Esophagus muscularis mucosa (tissue), 4 donors: Measurements from ENCODE around the gene NCAM1. TPM values are rescaled to one million over a fixed set of nuclear protein-coding genes. Genes with fewer than 3 reads are reported as not detected.
A peak's percentile ranks its signal among the peaks of the same experiment; 100 is the strongest.

Experiments
- DNase-seq: peaks from one replicate; pipeline ENCODE4 v3.0.0-alpha.2; 2017; ENCODE audit errors: extremely low spot score
- H3K27ac ChIP-seq, 4 donors: fragments of 200-600 bp; sonication (generic); replicated peaks in 1 of 4; 1 replicate in 3 of 4; 2 replicates in 1 of 4; pipeline ENCODE4 v1.5.1; 2016 to 2019; ENCODE audit warnings: mild to moderate bottlenecking in 1 of 4
- H3K27me3 ChIP-seq, 4 donors: fragments of 200-600 bp; sonication (generic); one replicate each; pipeline versions ENCODE4 v1.5.1 to v1.6.0; 2016 to 2019
- H3K36me3 ChIP-seq, 4 donors: fragments of 200-600 bp; sonication (generic); one replicate each; pipeline ENCODE4 v1.5.1; 2016 to 2019
- H3K4me1 ChIP-seq, 4 donors: fragments of 200-600 bp; sonication (generic); one replicate each; pipeline ENCODE4 v1.5.1; 2016 to 2019
- H3K4me3 ChIP-seq, 4 donors: fragments of 200-600 bp; sonication (generic); 1 replicate in 2 of 4; 2 replicates in 2 of 4; pipeline ENCODE4 v1.5.1; 2016 to 2019; ENCODE audit warnings: mild to moderate bottlenecking in 4 of 4, moderate library complexity in 1 of 4
- H3K9me3 ChIP-seq, 4 donors: fragments of 200-600 bp; sonication (generic); 1 replicate in 3 of 4; 2 replicates in 1 of 4; pipeline ENCODE4 v1.5.1; 2016 to 2019
- EP300 ChIP-seq: sonication (generic); formaldehyde crosslinking; IDR thresholded peaks from one replicate; pipeline ENCODE4 v1.6.1; 2017; ENCODE audit warnings: antibody characterized with exemption
- POLR2A ChIP-seq: fragments of 450-650 bp; IDR thresholded peaks from one replicate; pipeline ENCODE4 v1.6.1; 2017; ENCODE audit warnings: antibody characterized with exemption, moderate library complexity, mild to moderate bottlenecking, low read depth
- POLR2AphosphoS5 ChIP-seq, 2 donors: sonication (generic); formaldehyde crosslinking; IDR thresholded peaks; one replicate each; pipeline ENCODE4 v1.6.1; 2017; ENCODE audit warnings: antibody characterized with exemption in 2 of 2
- WGBS: methylation state at CpG from one replicate; pipeline ENCODE4 v1.1.5; 2018; 5-methylcytosine and 5-hydroxymethylcytosine counted together
- intact Hi-C: fragments of 100-400 bp; cut with DNase I; formaldehyde crosslinking; loops from one replicate; pipeline ENCODE4 v1.15.1; 2023
- total RNA-seq, 4 donors: library from RNA; depleted of rRNA; stranded (reverse); fragments of >200 nt; gene quantifications; one replicate each; pipeline versions ENCODE4 v1.1.0 to v1.2.1, GENCODE V29; 2016
- TF ChIP-seq, protein P1 (sequence below), 3 experiments: fragments of 200-600 bp in 2 of 3; fragments of 450-650 bp in 1 of 3; sonication (generic) in 2 of 3; IDR thresholded peaks; one replicate each; pipeline ENCODE4 v1.5.1; 2017 to 2019; ENCODE audit warnings: antibody characterized with exemption in 3 of 3, mild to moderate bottlenecking in 2 of 3, moderate library complexity in 1 of 3

Gene NCAM1
- total RNA-seq, 4 donors from 2014 or later: 83.5 to 161 (median 95.2) TPM

DNA sequence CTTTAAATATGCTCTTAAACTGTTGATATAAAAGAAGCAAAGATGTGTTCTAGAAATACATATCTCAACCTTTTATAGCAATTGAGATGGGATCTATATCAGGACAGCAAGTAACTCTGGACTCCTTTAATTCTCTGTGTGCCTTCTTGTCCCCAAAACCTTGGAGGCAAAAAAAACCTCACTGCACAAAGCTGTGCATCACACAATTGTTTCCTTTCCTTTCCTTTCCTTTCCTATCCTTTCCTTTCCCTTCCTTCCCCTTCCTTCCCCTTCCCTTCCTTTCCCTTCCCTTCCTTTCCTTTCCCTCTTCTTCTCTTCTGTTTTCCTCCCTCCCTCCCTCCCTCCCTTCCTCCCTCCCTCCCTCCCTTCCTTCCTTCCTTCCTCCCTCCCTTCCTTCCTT, 343.7 kb downstream of the NCAM1 start:
- Histone ChIP-seq H3K9me3 (no peaks in the 10 kb centered on the region), H3K4me3 (no peak overlapping the region), H3K4me1 (peaks cover 0 to 5% (median 0%) of the 10 kb centered on the region in 4 donors), H3K27me3 (no peaks in the 10 kb centered on the region), H3K36me3 (no peaks in the 10 kb centered on the region), H3K27ac (no peak overlapping the region)
- intact Hi-C loops: loop anchor here (2.0 to 5.0 kb wide), 2 partner anchors 426 to 492 kb away; no protein-coding TSS in a partner anchor
- no peak for TF ChIP-seq EP300
- TF ChIP-seq, protein P1, sequence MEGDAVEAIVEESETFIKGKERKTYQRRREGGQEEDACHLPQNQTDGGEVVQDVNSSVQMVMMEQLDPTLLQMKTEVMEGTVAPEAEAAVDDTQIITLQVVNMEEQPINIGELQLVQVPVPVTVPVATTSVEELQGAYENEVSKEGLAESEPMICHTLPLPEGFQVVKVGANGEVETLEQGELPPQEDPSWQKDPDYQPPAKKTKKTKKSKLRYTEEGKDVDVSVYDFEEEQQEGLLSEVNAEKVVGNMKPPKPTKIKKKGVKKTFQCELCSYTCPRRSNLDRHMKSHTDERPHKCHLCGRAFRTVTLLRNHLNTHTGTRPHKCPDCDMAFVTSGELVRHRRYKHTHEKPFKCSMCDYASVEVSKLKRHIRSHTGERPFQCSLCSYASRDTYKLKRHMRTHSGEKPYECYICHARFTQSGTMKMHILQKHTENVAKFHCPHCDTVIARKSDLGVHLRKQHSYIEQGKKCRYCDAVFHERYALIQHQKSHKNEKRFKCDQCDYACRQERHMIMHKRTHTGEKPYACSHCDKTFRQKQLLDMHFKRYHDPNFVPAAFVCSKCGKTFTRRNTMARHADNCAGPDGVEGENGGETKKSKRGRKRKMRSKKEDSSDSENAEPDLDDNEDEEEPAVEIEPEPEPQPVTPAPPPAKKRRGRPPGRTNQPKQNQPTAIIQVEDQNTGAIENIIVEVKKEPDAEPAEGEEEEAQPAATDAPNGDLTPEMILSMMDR (IDR thresholded peaks at IDR 0.05): no peak
- no peak for TF ChIP-seq POLR2A
- TF ChIP-seq POLR2AphosphoS5 (IDR thresholded peaks at IDR 0.05): no peak
- no peak for DNase-seq

DNA sequence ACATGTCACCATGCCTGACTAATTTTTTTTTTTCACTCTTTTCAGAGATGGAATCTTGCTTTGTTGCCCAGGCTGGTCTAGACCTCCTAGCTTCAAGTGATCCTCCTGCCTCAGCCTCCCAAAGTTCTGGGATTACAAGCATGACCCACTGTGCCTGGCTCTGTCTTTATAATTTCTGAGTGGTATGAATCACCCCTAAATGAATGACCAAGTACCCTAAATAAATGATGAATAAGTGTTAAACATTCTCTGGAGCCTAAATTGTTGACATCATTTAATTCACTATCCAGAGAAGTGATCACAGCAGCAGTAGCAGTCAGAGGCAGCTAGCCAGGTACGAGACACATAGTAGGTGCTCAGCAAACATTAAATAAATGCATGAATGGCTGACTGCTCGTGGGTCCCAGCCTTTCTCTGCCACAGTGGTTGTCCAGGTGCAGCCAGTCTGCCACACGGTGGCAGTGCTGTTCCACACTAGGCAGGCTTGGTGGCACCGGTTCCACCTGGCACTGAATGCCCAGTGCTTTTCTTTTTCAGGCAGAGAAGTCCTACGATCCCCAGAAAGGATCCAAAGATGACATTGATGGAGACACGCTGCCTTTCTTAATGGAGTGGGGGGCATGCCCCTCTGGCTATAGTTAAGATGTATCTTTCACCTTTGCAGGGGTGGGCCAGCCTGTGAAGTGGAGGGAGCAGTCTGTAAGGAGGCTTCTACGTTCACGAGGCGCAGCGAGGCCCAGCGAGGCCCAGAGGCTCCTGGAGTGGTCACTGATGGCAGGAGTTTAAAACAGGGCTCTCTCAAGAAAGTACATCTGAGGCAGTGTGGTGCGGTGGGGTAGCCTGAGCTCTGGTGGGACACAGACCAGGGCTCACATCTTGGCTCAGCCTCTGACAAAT, 344.5 kb downstream of the NCAM1 start:
- H3K4me1 ChIP-seq: peaks cover 0 to 5% (median 0%) of the 10 kb centered on the region in 4 donors
- peak in 1 of 2 donors; percentile 15 for TF ChIP-seq POLR2AphosphoS5 (IDR thresholded peaks at IDR 0.05)
- no peak for TF ChIP-seq POLR2A
- TF ChIP-seq, protein P1 (IDR thresholded peaks at IDR 0.05): peak; percentile 87 to 95 (median 90)
- no peak for TF ChIP-seq EP300
- 56% methylated on average over 10 of the region's 12 CpGs for WGBS
- intact Hi-C loops: loop anchor here (2.0 to 5.0 kb wide), 3 partner anchors 227 to 492 kb away; no protein-coding TSS in a partner anchor
- H3K27ac ChIP-seq: no peak overlapping the region
- no peaks in the 10 kb centered on the region for H3K9me3 ChIP-seq
- no peaks in the 10 kb centered on the region for H3K27me3 ChIP-seq
- H3K36me3 ChIP-seq: no peaks in the 10 kb centered on the region
- no peak overlapping the region for H3K4me3 ChIP-seq
- DNase-seq: peak; percentile 92

DNA sequence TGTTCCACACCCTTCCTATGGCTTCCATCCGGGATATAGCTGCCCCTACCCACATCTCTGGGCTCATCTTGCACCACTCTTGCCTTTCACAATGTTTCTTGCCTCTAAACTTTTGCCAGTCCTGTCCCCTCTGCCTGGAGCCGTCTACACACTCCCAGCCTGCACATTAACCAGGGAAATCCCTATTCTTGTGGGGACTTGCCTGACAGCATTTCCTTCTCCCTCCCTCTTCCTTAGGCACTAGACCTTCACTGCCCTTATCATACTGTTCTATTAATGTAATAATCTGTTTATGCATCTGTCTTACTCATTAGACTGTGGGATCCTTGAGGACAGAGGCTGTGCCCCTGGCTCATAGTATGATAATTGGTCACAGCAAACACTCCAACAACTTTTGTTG, 347.4 kb downstream of the NCAM1 start:
- WGBS: 76% methylated on average over 2 of the region's 2 CpGs
- H3K9me3 ChIP-seq: no peaks in the 10 kb centered on the region
- peak; percentile 60 for DNase-seq
- H3K27me3 ChIP-seq: no peaks in the 10 kb centered on the region
- TF ChIP-seq EP300 (no peak), POLR2A (no peak), POLR2AphosphoS5 (IDR thresholded peaks at IDR 0.05) (no peak)
- TF ChIP-seq, protein P1 (IDR thresholded peaks at IDR 0.05): no peak
- H3K4me1 ChIP-seq: peaks cover 0 to 8% (median 2%) of the 10 kb centered on the region in 4 donors
- intact Hi-C loops: loop anchor here (5.0 kb wide), 1 partner anchor 489 kb away; no protein-coding TSS in a partner anchor
- H3K36me3 ChIP-seq: no peaks in the 10 kb centered on the region
- H3K4me3 ChIP-seq: no peak overlapping the region
- no peak overlapping the region for H3K27ac ChIP-seq

DNA sequence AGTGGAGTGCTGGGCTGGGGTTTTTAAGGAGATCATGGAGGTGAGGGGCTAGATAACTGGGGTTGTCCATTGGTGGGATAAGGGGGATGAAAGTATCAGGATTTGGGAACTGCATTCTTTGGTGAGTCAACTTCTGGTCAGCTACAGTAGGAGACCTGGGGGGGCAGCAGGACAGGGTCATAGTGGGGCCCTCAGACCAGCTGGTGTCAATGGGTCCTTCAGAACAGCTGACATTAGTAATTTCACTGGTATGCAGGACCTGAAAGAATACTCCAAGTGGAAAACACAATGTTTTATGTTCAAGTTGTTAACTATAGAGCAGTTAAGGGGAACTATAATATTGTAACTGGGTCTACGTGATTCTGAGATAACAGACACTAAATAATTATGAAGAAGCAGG, 350.3 kb downstream of the NCAM1 start:
- DNase-seq: peak; percentile 26
- TF ChIP-seq EP300 (no peak), POLR2A (no peak), POLR2AphosphoS5 (IDR thresholded peaks at IDR 0.05) (no peak)
- TF ChIP-seq, protein P1 (IDR thresholded peaks at IDR 0.05): no peak
- H3K9me3 ChIP-seq: no peaks in the 10 kb centered on the region
- 67% methylated on average over 1 of the region's 1 CpG for WGBS
- no peaks in the 10 kb centered on the region for H3K36me3 ChIP-seq
- no peak overlapping the region for H3K27ac ChIP-seq
- H3K4me1 ChIP-seq: peaks cover 16 to 26% (median 24%) of the 10 kb centered on the region in 4 donors
- no peaks in the 10 kb centered on the region for H3K27me3 ChIP-seq
- H3K4me3 ChIP-seq: no peak overlapping the region
- intact Hi-C loops: loop anchor here (10.0 kb wide), 1 partner anchor 1227 kb away; the partner anchor contains the start of genes SDHD and TIMM8B
